Neuronal stem cell (in vitro differentiated cells): ENCODE results near the gene SORD.

Source experiments
- DNase-seq: peaks from one replicate; pipeline ENCODE4 v3.0.0-alpha.2; 2013; ENCODE audit warnings: low spot score
- H2AFZ ChIP-seq: one replicate; pipeline ENCODE4 v1.6.1; 2013; ENCODE audit warnings: mild to moderate bottlenecking, low read length, inconsistent platforms
- H2AK5ac ChIP-seq: 2 replicates; pipeline ENCODE4 v1.6.1; 2013; ENCODE audit warnings: low read depth, mild to moderate bottlenecking, inconsistent platforms, low read length, moderate library complexity, mixed read lengths
- H2BK120ac ChIP-seq: 2 replicates; pipeline ENCODE4 v1.6.1; 2013; ENCODE audit warnings: low read depth, mild to moderate bottlenecking, inconsistent platforms, low read length, moderate library complexity, mixed read lengths
- H2BK12ac ChIP-seq: one replicate; pipeline ENCODE4 v1.6.1; 2013; ENCODE audit warnings: low read length, inconsistent platforms
- H2BK15ac ChIP-seq: 2 replicates; pipeline ENCODE4 v1.6.1; 2013; ENCODE audit warnings: mild to moderate bottlenecking, low read length, inconsistent platforms, mixed read lengths
- H2BK5ac ChIP-seq: one replicate; pipeline ENCODE4 v1.6.1; 2013; ENCODE audit warnings: inconsistent platforms, mild to moderate bottlenecking, low read length, moderate library complexity
- H3K14ac ChIP-seq: one replicate; pipeline ENCODE4 v1.6.1; 2013; ENCODE audit warnings: low read length, inconsistent platforms
- H3K18ac ChIP-seq: 2 replicates; pipeline ENCODE4 v1.6.1; 2013; ENCODE audit warnings: low read length, inconsistent platforms
- H3K23ac ChIP-seq: 2 replicates; pipeline ENCODE4 v1.6.1; 2013; ENCODE audit warnings: low read depth, mild to moderate bottlenecking, mixed read lengths, low read length, inconsistent platforms; ENCODE audit not compliant: poor library complexity
- H3K27ac ChIP-seq: replicated peaks from 3 replicates; pipeline ENCODE4 v1.5.1; 2013; ENCODE audit warnings: low read length, inconsistent platforms
- H3K27me3 ChIP-seq, 3 experiments: 2 replicates each; pipeline ENCODE4 v1.6.1; 2013; ENCODE audit warnings: low read length in 3 of 3, mild to moderate bottlenecking in 2 of 3, inconsistent platforms in 1 of 3, low read depth in 1 of 3, mixed read lengths in 1 of 3, moderate library complexity in 1 of 3; ENCODE audit not compliant: control insufficient read depth in 3 of 3, insufficient read depth in 3 of 3
- H3K36me3 ChIP-seq, 2 donors: replicated peaks in 1 of 2; 2 replicates each; pipeline ENCODE4 v1.6.1; 2013; ENCODE audit warnings: low read length in 2 of 2; ENCODE audit not compliant: control insufficient read depth in 2 of 2, insufficient read depth in 2 of 2
- H3K4ac ChIP-seq: 2 replicates; pipeline ENCODE4 v1.6.1; 2013; ENCODE audit warnings: inconsistent platforms, mild to moderate bottlenecking, low read length, moderate library complexity
- H3K4me1 ChIP-seq, 2 donors: 1 replicate in 1 of 2; 2 replicates in 1 of 2; pipeline ENCODE4 v1.6.1; 2013; ENCODE audit warnings: low read length in 2 of 2, low read depth in 1 of 2; ENCODE audit not compliant: control insufficient read depth in 2 of 2, insufficient read depth in 1 of 2
- H3K4me2 ChIP-seq: one replicate; pipeline ENCODE4 v1.6.1; 2013; ENCODE audit warnings: mild to moderate bottlenecking, low read length, inconsistent platforms; ENCODE audit not compliant: insufficient read depth, poor library complexity, severe bottlenecking
- H3K4me3 ChIP-seq, 2 donors: 2 replicates each; pipeline ENCODE4 v1.5.1; 2013; ENCODE audit warnings: low read length in 2 of 2, mild to moderate bottlenecking in 2 of 2, inconsistent platforms in 1 of 2, moderate library complexity in 1 of 2
- H3K79me1 ChIP-seq: one replicate; pipeline ENCODE4 v1.6.1; 2013; ENCODE audit warnings: low read depth, mild to moderate bottlenecking, inconsistent platforms, low read length, moderate library complexity
- H3K9ac ChIP-seq: one replicate; pipeline ENCODE4 v1.6.1; 2013; ENCODE audit warnings: mild to moderate bottlenecking, low read depth, low read length, inconsistent platforms; ENCODE audit not compliant: poor library complexity
- H3K9me3 ChIP-seq, 2 donors: replicated peaks in 1 of 2; 2 replicates each; pipeline versions ENCODE3 to v1.6.1; 2013; ENCODE audit warnings: low read length in 2 of 2, mild to moderate bottlenecking in 2 of 2, inconsistent platforms in 1 of 2, low read depth in 1 of 2, mixed read lengths in 1 of 2, moderate library complexity in 1 of 2; ENCODE audit not compliant: control insufficient read depth in 2 of 2, insufficient read depth in 1 of 2
- H4K8ac ChIP-seq: one replicate; pipeline ENCODE4 v1.6.1; 2013; ENCODE audit warnings: low read depth, mild to moderate bottlenecking, inconsistent platforms, low read length, moderate library complexity
- H4K91ac ChIP-seq: one replicate; pipeline ENCODE4 v1.6.1; 2013; ENCODE audit warnings: low read length, low read depth, mild to moderate bottlenecking, inconsistent platforms; ENCODE audit not compliant: poor library complexity
- WGBS, 2 donors: extraction: QIAGEN DNeasy Blood & Tissue Kit; methylation state at CpG; one replicate each; pipeline ENCODE4 v1.1.7; 2013; ENCODE audit warnings: missing lambda C conversion rate in 2 of 2, mixed read lengths in 1 of 2; ENCODE audit not compliant: insufficient read length in 2 of 2, insufficient replicate concordance in 1 of 2; ENCODE audit errors: extremely low coverage in 2 of 2; 5-methylcytosine and 5-hydroxymethylcytosine counted together

The SORD gene

GRCh38 chr15:45095661-45096060 is 72.7 kb downstream of the SORD start:
- H3K27me3 ChIP-seq, result peaks cover 0 to 61% (median 0%) of the 10 kb centered on the region in 3 experiments
- WGBS, 2 donors, result no CpG with 5 or more reads among the region's 11 CpGs

GRCh38 chr15:45097466-45097865 is 74.5 kb downstream of the SORD start:
- DNase-seq, result no peak
- Histone ChIP-seq H3K9ac (no peak overlapping the region), H2BK5ac (no peak overlapping the region), H2BK12ac (no peak overlapping the region), H2BK15ac (no peak overlapping the region), H4K91ac (peak overlapping the region; percentile 7), H3K79me1 (no peaks in the 10 kb centered on the region), H3K4me2 (no peak overlapping the region), H3K27me3 (peaks cover 0 to 52% (median 0%) of the 10 kb centered on the region in 3 experiments), H2AFZ (no peak overlapping the region), H2BK120ac (no peak overlapping the region), H2AK5ac (peak overlapping the region; percentile 54), H3K9me3 (peaks cover 0 to 2% of the 10 kb centered on the region in 2 donors), H3K4me3 (no peak overlapping the region), H3K36me3 (no peaks in the 10 kb centered on the region), H3K4me1 (peaks cover 4 to 10% of the 10 kb centered on the region in 2 donors), H3K4ac (no peak overlapping the region), H3K14ac (no peak overlapping the region), H4K8ac (no peak overlapping the region), H3K27ac (no peak overlapping the region), H3K23ac (no peak overlapping the region), H3K18ac (no peak overlapping the region)
- no CpG with 5 or more reads among the region's 7 CpGs for WGBS, 2 donors

More at GRCh38 chr15:45095661-45096060, 72.7 kb downstream of the SORD start:
- no peaks in the 10 kb centered on the region for H3K79me1 ChIP-seq
- H3K9ac ChIP-seq, result no peak overlapping the region
- no peak overlapping the region for H3K14ac ChIP-seq
- DNase-seq, result no peak
- H3K23ac ChIP-seq, result no peak overlapping the region
- H2BK120ac ChIP-seq, result no peak overlapping the region
- H3K4me1 ChIP-seq, result peaks cover 0 to 4% of the 10 kb centered on the region in 2 donors
- no peak overlapping the region for H2BK12ac ChIP-seq
- no peak overlapping the region for H3K18ac ChIP-seq
- no peak overlapping the region for H3K4me2 ChIP-seq
- peaks cover 0 to 2% of the 10 kb centered on the region in 2 donors for H3K9me3 ChIP-seq
- H4K8ac ChIP-seq, result no peak overlapping the region
- H2BK15ac ChIP-seq, result no peak overlapping the region
- H3K4me3 ChIP-seq, result no peak overlapping the region
- H2BK5ac ChIP-seq, result peak overlapping the region; percentile 31
- H2AFZ ChIP-seq, result no peak overlapping the region
- H2AK5ac ChIP-seq, result no peak overlapping the region
- H3K27ac ChIP-seq, result no peak overlapping the region
- no peak overlapping the region for H4K91ac ChIP-seq
- H3K4ac ChIP-seq, result no peak overlapping the region
- no peaks in the 10 kb centered on the region for H3K36me3 ChIP-seq

GRCh38 chr15:45099549-45100165 is 76.7 kb downstream of the SORD start:
- Histone ChIP-seq H2BK15ac (no peak overlapping the region), H2BK5ac (no peak overlapping the region), H3K4ac (no peak overlapping the region), H3K4me3 (no peak overlapping the region), H3K27me3 (peaks cover 0 to 52% (median 0%) of the 10 kb centered on the region in 3 experiments), H3K4me1 (peaks cover 4 to 13% of the 10 kb centered on the region in 2 donors), H2BK12ac (no peak overlapping the region), H3K23ac (peak overlapping the region; percentile 90), H2BK120ac (no peak overlapping the region), H3K18ac (peak overlapping the region; percentile 19), H3K14ac (peak overlapping the region; percentile 4), H3K4me2 (no peak overlapping the region), H2AFZ (no peak overlapping the region), H4K91ac (no peak overlapping the region), H3K36me3 (no peaks in the 10 kb centered on the region), H3K79me1 (no peaks in the 10 kb centered on the region), H3K27ac (no peak overlapping the region), H3K9me3 (peaks cover 0 to 2% of the 10 kb centered on the region in 2 donors), H3K9ac (no peak overlapping the region), H2AK5ac (peak overlapping the region; percentile 25), H4K8ac (no peak overlapping the region)
- no peak for DNase-seq
- WGBS, 2 donors, result no CpG with 5 or more reads among the region's 23 CpGs

GRCh38 chr15:45100884-45101625 is 78.1 kb downstream of the SORD start:
- no peak overlapping the region for H2BK15ac ChIP-seq
- H4K91ac ChIP-seq, result no peak overlapping the region
- no peak overlapping the region for H3K4ac ChIP-seq
- H3K18ac ChIP-seq, result peak overlapping the region; percentile 49
- H3K9me3 ChIP-seq, result peaks cover 0 to 2% of the 10 kb centered on the region in 2 donors
- H3K27ac ChIP-seq, result no peak overlapping the region
- no peak overlapping the region for H2BK5ac ChIP-seq
- no peaks in the 10 kb centered on the region for H3K36me3 ChIP-seq
- H3K4me2 ChIP-seq, result no peak overlapping the region
- no peak overlapping the region for H2AFZ ChIP-seq
- no peak overlapping the region for H2BK120ac ChIP-seq
- no peak overlapping the region for H4K8ac ChIP-seq
- no peak overlapping the region for H2BK12ac ChIP-seq
- peaks cover 0 to 51% (median 0%) of the 10 kb centered on the region in 3 experiments for H3K27me3 ChIP-seq
- no peak overlapping the region for H3K4me3 ChIP-seq
- H3K9ac ChIP-seq, result no peak overlapping the region
- no peak for DNase-seq
- H3K4me1 ChIP-seq, result peaks cover 4 to 13% of the 10 kb centered on the region in 2 donors
- H3K79me1 ChIP-seq, result no peaks in the 10 kb centered on the region
- no peak overlapping the region for H3K14ac ChIP-seq
- H3K23ac ChIP-seq, result no peak overlapping the region
- WGBS, 2 donors, result no CpG with 5 or more reads among the region's 7 CpGs
- H2AK5ac ChIP-seq, result no peak overlapping the region
